Fibroblast of mammary gland (primary cell): Measurements from ENCODE around the gene AUNIP.

ENCODE experiments used
- DNase-seq: peaks from one replicate; pipeline ENCODE4 v3.0.0-alpha.2; 2010; ENCODE audit warnings: low read depth
- H3K4me3 ChIP-seq: 2 replicates; pipeline ENCODE4 v1.5.1; 2011; ENCODE audit warnings: low read depth, mild to moderate bottlenecking, low read length, moderate library complexity; ENCODE audit not compliant: control insufficient read depth
- CTCF ChIP-seq: conservative IDR thresholded peaks from 2 replicates; pipeline ENCODE4 v1.5.1; 2011; ENCODE audit warnings: low read depth, low read length, inconsistent platforms; ENCODE audit not compliant: control insufficient read depth, insufficient read depth

Gene AUNIP

GRCh38 chr1:25834894-25835293 is 24.4 kb downstream of the AUNIP start:
- H3K4me3 ChIP-seq, result no peak overlapping the region
- no peak for TF ChIP-seq CTCF
- no peak for DNase-seq

- TF ChIP-seq CTCF, result no peak
- no peak overlapping the region for H3K4me3 ChIP-seq
- DNase-seq, result no peak
These were observed 26.1 kb downstream of the AUNIP start for GRCh38 chr1:25833158-25833557.

GRCh38 chr1:25832336-25833037 is 26.8 kb downstream of the AUNIP start:
- no peak for TF ChIP-seq CTCF
- H3K4me3 ChIP-seq, result no peak overlapping the region
- no peak for DNase-seq

- TF ChIP-seq CTCF, result no peak
These were observed 27.6 kb downstream of the AUNIP start for GRCh38 chr1:25831569-25832196.

GRCh38 chr1:25829046-25829445 is 30.2 kb downstream of the AUNIP start:
- DNase-seq, result no peak

More at GRCh38 chr1:25831569-25832196, 27.6 kb downstream of the AUNIP start:
- no peak for DNase-seq
- H3K4me3 ChIP-seq, result no peak overlapping the region

GRCh38 chr1:25828491-25828890 is 30.8 kb downstream of the AUNIP start:
- DNase-seq, result no peak
- TF ChIP-seq CTCF, result no peak
- H3K4me3 ChIP-seq, result no peak overlapping the region

More at GRCh38 chr1:25829046-25829445, 30.2 kb downstream of the AUNIP start:
- no peak for TF ChIP-seq CTCF
- no peak overlapping the region for H3K4me3 ChIP-seq
